ENCODE results near the gene PACSIN3.
"Not testable (repeated sequence)": the region's sequence is repeated elsewhere in the genome, so short reads cannot be mapped to it uniquely, and the experiment has no call there.

The PACSIN3 gene

GRCh38 chr11:47186076-47186699 lies at the start of gene PACSIN3:
PACSIN3 (minus strand) TSS chr11:47186434; CDS start chr11:47182727, 3,707 bp downstream.
- DNase-seq (ENCODE audit: low read depth in 4 of 4, low spot score in 1 of 4) = peak in 1 of 4 experiments; percentile 52

GRCh38 chr11:47235163-47235562 lies 48.9 kb upstream of the PACSIN3 start:
- DNase-seq (ENCODE audit: low read depth in 4 of 4, low spot score in 1 of 4) = no peak

GRCh38 chr11:47234669-47235100 lies 48.5 kb upstream of the PACSIN3 start:
- DNase-seq (ENCODE audit: low read depth in 4 of 4, low spot score in 1 of 4) = peak in 1 of 4 experiments; percentile 32

GRCh38 chr11:47233989-47234668 lies 47.9 kb upstream of the PACSIN3 start:
- DNase-seq (ENCODE audit: low read depth in 4 of 4, low spot score in 1 of 4) = no peak

GRCh38 chr11:47233051-47233450 lies 46.8 kb upstream of the PACSIN3 start:
- no peak for DNase-seq (ENCODE audit: low read depth in 4 of 4, low spot score in 1 of 4)

GRCh38 chr11:47229161-47229560 lies 42.9 kb upstream of the PACSIN3 start:
- DNase-seq (ENCODE audit: low read depth in 4 of 4, low spot score in 1 of 4) = no peak

- DNase-seq (ENCODE audit: low read depth in 4 of 4, low spot score in 1 of 4) = no peak
These were observed 39.5 kb upstream of the PACSIN3 start for GRCh38 chr11:47225552-47226400.

- no peak for DNase-seq (ENCODE audit: low read depth in 4 of 4, low spot score in 1 of 4)
These were observed 36.5 kb upstream of the PACSIN3 start for GRCh38 chr11:47222696-47223095.

GRCh38 chr11:47220401-47220821 lies 34.2 kb upstream of the PACSIN3 start:
- no peak for DNase-seq (ENCODE audit: low read depth in 4 of 4, low spot score in 1 of 4)

- DNase-seq (ENCODE audit: low read depth in 4 of 4, low spot score in 1 of 4) = peak; percentile 29 to 65 (median 48)
These were observed 30.0 kb upstream of the PACSIN3 start for GRCh38 chr11:47216121-47216798.

GRCh38 chr11:47215366-47215910 lies 29.2 kb upstream of the PACSIN3 start:
- DNase-seq (ENCODE audit: low read depth in 4 of 4, low spot score in 1 of 4) = no peak

GRCh38 chr11:47213950-47214565 lies 27.8 kb upstream of the PACSIN3 start:
- peak; percentile 49 to 82 (median 64) for DNase-seq (ENCODE audit: low read depth in 4 of 4, low spot score in 1 of 4)

- no peak for DNase-seq (ENCODE audit: low read depth in 4 of 4, low spot score in 1 of 4)
These were observed 26.7 kb upstream of the PACSIN3 start for GRCh38 chr11:47212938-47213337.

- no peak for DNase-seq (ENCODE audit: low read depth in 4 of 4, low spot score in 1 of 4)
These were observed 22.4 kb upstream of the PACSIN3 start for GRCh38 chr11:47208628-47209027.

- not testable (repeated sequence) for DNase-seq (ENCODE audit: low read depth in 4 of 4, low spot score in 1 of 4)
These were observed 21.8 kb upstream of the PACSIN3 start for GRCh38 chr11:47208008-47208552.

GRCh38 chr11:47207459-47207858 lies 21.2 kb upstream of the PACSIN3 start:
- no peak for DNase-seq (ENCODE audit: low read depth in 4 of 4, low spot score in 1 of 4)

GRCh38 chr11:47206577-47206976 lies 20.3 kb upstream of the PACSIN3 start:
- DNase-seq (ENCODE audit: low read depth in 4 of 4, low spot score in 1 of 4) = not testable (repeated sequence)

- DNase-seq (ENCODE audit: low read depth in 4 of 4, low spot score in 1 of 4) = no peak
These were observed 18.4 kb upstream of the PACSIN3 start for GRCh38 chr11:47204637-47204989.

GRCh38 chr11:47202576-47202975 lies 16.3 kb upstream of the PACSIN3 start:
- no peak for DNase-seq (ENCODE audit: low read depth in 4 of 4, low spot score in 1 of 4)

- DNase-seq (ENCODE audit: low read depth in 4 of 4, low spot score in 1 of 4) = no peak
These were observed 14.8 kb upstream of the PACSIN3 start for GRCh38 chr11:47201015-47201414.
